Measurements from ENCODE around the gene ARGFX. TPM values are rescaled to one million over a fixed set of nuclear protein-coding genes. Genes with fewer than 3 reads are reported as not detected.
"Not testable (repeated sequence)": the region's sequence is repeated elsewhere in the genome, so short reads cannot be mapped to it uniquely, and the experiment has no call there.

Gene ARGFX
- total and polyA plus RNA-seq, 9 of the 15 experiments (the other 6 are each of a cell fraction or from before 2014, with no cell fraction given): not detected

DNA sequence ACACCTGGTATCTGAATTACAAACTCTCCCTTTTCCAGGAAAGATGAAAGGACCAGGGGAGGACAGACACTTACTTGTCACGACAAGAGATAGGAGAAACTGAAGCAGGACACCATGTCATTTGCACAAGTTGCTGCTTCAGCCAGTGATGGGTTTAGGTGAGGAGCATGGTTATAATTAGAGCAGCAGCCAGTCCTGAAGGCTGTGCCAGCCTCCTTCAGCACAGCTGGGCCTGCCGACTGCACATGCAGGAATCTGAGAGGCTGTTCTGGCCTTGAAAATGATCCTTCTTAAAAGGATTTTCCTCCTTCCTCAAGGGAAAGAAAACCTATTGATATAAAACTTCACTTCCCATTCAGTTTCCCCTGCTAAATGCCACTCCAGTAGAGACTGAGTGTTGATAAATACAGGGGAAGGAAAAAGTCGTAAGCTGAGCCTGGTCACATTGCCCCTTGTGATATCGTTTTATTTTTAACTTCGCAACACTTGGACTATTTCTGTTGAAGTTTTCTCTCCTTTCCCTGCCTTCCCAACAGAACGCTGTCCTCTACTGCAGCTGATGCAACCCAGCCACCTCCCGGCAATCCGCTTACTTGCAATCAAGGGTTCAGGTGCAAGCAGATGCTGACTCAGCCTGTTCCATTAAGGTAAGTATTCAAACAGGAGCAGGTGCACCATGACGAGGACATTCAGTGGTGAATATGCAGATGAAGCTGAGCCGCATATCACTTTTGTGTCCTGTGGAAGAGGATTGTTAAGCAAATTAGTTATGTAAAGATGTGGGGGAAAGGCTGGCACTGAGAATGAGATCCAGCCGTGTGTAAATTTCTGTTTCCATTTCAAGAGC, 25.3 kb downstream of the ARGFX start, which contains the start of gene FBXO40 (continued):
- TF ChIP-seq, protein P1, sequence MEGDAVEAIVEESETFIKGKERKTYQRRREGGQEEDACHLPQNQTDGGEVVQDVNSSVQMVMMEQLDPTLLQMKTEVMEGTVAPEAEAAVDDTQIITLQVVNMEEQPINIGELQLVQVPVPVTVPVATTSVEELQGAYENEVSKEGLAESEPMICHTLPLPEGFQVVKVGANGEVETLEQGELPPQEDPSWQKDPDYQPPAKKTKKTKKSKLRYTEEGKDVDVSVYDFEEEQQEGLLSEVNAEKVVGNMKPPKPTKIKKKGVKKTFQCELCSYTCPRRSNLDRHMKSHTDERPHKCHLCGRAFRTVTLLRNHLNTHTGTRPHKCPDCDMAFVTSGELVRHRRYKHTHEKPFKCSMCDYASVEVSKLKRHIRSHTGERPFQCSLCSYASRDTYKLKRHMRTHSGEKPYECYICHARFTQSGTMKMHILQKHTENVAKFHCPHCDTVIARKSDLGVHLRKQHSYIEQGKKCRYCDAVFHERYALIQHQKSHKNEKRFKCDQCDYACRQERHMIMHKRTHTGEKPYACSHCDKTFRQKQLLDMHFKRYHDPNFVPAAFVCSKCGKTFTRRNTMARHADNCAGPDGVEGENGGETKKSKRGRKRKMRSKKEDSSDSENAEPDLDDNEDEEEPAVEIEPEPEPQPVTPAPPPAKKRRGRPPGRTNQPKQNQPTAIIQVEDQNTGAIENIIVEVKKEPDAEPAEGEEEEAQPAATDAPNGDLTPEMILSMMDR (IDR thresholded peaks at IDR 0.05 in 2 of 3, conservative IDR thresholded peaks at IDR 0.05 in 1 of 3; ENCODE audit: insufficient read depth in 2 of 3, low read depth in 1 of 3, low read length in 3 of 3): peak in 1 of 3 experiments; percentile 23; a peak in 2 of 6 replicates
- TF ChIP-seq ZNF511 (CRISPR knock-in tag; IDR thresholded peaks at IDR 0.05): no peak
- TF ChIP-seq ZNF316 (IDR thresholded peaks at IDR 0.05): peak; percentile 90
- TF ChIP-seq YBX1 (IDR thresholded peaks at IDR 0.05): no peak
- TF ChIP-seq HNRNPH1 (optimal IDR thresholded peaks at IDR 0.05; ENCODE audit: low read depth, low read length): no peak
- TF ChIP-seq, protein P2, sequence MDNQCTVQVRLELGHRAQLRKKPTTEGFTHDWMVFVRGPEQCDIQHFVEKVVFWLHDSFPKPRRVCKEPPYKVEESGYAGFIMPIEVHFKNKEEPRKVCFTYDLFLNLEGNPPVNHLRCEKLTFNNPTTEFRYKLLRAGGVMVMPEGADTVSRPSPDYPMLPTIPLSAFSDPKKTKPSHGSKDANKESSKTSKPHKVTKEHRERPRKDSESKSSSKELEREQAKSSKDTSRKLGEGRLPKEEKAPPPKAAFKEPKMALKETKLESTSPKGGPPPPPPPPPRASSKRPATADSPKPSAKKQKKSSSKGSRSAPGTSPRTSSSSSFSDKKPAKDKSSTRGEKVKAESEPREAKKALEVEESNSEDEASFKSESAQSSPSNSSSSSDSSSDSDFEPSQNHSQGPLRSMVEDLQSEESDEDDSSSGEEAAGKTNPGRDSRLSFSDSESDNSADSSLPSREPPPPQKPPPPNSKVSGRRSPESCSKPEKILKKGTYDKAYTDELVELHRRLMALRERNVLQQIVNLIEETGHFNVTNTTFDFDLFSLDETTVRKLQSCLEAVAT (IDR thresholded peaks at IDR 0.05): no peak
- TF ChIP-seq ETV5 (CRISPR knock-in tag; IDR thresholded peaks at IDR 0.05; ENCODE audit: low read depth): no peak
- TF ChIP-seq E2F3 (CRISPR knock-in tag; IDR thresholded peaks at IDR 0.05): no peak
- no peak for TF ChIP-seq ZFP91 (CRISPR knock-in tag; IDR thresholded peaks at IDR 0.05)
- peak; percentile 83 for TF ChIP-seq MAFG (tag; conservative IDR thresholded peaks at IDR 0.05)
- no peak for TF ChIP-seq MYNN (IDR thresholded peaks at IDR 0.05)
- TF ChIP-seq MYNN (CRISPR knock-in tag; IDR thresholded peaks at IDR 0.05): no peak
- no peak for TF ChIP-seq ZNF354B (CRISPR knock-in tag; IDR thresholded peaks at IDR 0.05)
- peak; percentile 75 for TF ChIP-seq CEBPG (CRISPR knock-in tag; IDR thresholded peaks at IDR 0.05)
- 0 out of 4 replicates have a peak, but pooled peaks of 1 of the 2 experiments have one; percentile 28 for TF ChIP-seq CEBPG (tag; conservative IDR thresholded peaks at IDR 0.05 in 1 of 2, IDR thresholded peaks at IDR 0.05 in 1 of 2)
- TF ChIP-seq KDM1A (IDR thresholded peaks at IDR 0.05): no peak

GRCh38 chr3:121593806-121594205, 26.1 kb downstream of the ARGFX start:
- H3K9me3 ChIP-seq (replicated peaks; ENCODE audit: control insufficient read depth, insufficient read depth, low read depth, low read length); H3K9me1 ChIP-seq (ENCODE audit: control insufficient read depth, insufficient read depth, low read length); H3K4me1 ChIP-seq (replicated peaks in 1 of 2; ENCODE audit: control insufficient read depth in 2 of 2, insufficient read depth in 2 of 2, low read length in 2 of 2); H3K36me3 ChIP-seq (ENCODE audit: control insufficient read depth, insufficient read depth, low read length); H4K20me1 ChIP-seq (replicated peaks; ENCODE audit: control insufficient read depth, insufficient read depth, low read length); H3K9ac ChIP-seq (ENCODE audit: insufficient read depth in 1 of 2, low read depth in 2 of 2, low read length in 2 of 2); H3K27ac ChIP-seq (ENCODE audit: extremely low read depth, low read depth, low read length); H3K27me3 ChIP-seq (ENCODE audit: control insufficient read depth in 2 of 2, insufficient read depth in 2 of 2, low read length in 2 of 2); ATAC-seq; H3K4me2 ChIP-seq (ENCODE audit: insufficient read depth, low read length); intact Hi-C loops (cut with micrococcal nuclease); H2AFZ ChIP-seq (ENCODE audit: low read depth, low read length); H3K79me2 ChIP-seq (ENCODE audit: control insufficient read depth, insufficient read depth, low read length); FAIRE-seq; BruUV-seq (replicated peaks); CTCF ChIA-PET (ENCODE audit: low intra/inter-chr PET ratio); in situ Hi-C loops (cut with MboI); DNase-seq (ENCODE audit: extremely low read depth in 1 of 4, low spot score in 3 of 4); H3K4me3 ChIP-seq: not testable (repeated sequence)
- WGBS (ENCODE audit: insufficient coverage, low coverage, missing lambda C conversion rate): no CpG with 5 or more reads among the region's 4 CpGs
- POLR2A ChIA-PET: interaction anchor here (0.7 kb wide), 1 partner anchor 38 kb away, joined by 3 read pairs; no protein-coding TSS in a partner anchor

Data from K562 (cell line).